HepG2 (cell line): Measurements from ENCODE around the gene ELP4. TPM values are rescaled to one million over a fixed set of nuclear protein-coding genes. Genes with fewer than 3 reads are reported as not detected.

Experiments used
- CREM ChIP-seq, 2 experiments: sonication (generic) in 1 of 2; formaldehyde crosslinking in 1 of 2; IDR thresholded peaks; 2 replicates each; pipeline versions ENCODE4 v1.4.0 to v1.6.1; 2016 to 2020; ENCODE audit warnings: antibody characterized with exemption in 1 of 2, mild to moderate bottlenecking in 1 of 2, missing genetic modification reagents in 1 of 2
- HDAC1 ChIP-seq: sonication (generic); formaldehyde crosslinking; IDR thresholded peaks from 2 replicates; pipeline ENCODE4 v1.5.1; 2020; ENCODE audit warnings: mild to moderate bottlenecking, missing genetic modification reagents
- HOXA3 ChIP-seq: sonication (generic); formaldehyde crosslinking; IDR thresholded peaks from 2 replicates; pipeline ENCODE4 v1.5.0; 2020; ENCODE audit warnings: missing genetic modification reagents
- IKZF4 ChIP-seq: sonication (generic); formaldehyde crosslinking; IDR thresholded peaks from 2 replicates; pipeline ENCODE4 v1.5.1; 2020; ENCODE audit warnings: borderline replicate concordance, mild to moderate bottlenecking, low read depth, missing genetic modification reagents; ENCODE audit errors: not compliant biosample characterization
- NAIF1 ChIP-seq: sonication (generic); formaldehyde crosslinking; IDR thresholded peaks from 2 replicates; pipeline ENCODE4 v1.5.0; 2020; ENCODE audit warnings: mild to moderate bottlenecking, missing genetic modification reagents, borderline replicate concordance
- NFKB2 ChIP-seq: sonication (generic); formaldehyde crosslinking; IDR thresholded peaks from 2 replicates; pipeline ENCODE4 v1.4.0; 2020; ENCODE audit warnings: missing genetic modification reagents, borderline replicate concordance
- PAWR ChIP-seq: sonication (generic); formaldehyde crosslinking; IDR thresholded peaks from 2 replicates; pipeline ENCODE4 v1.4.0; 2020; ENCODE audit warnings: missing genetic modification reagents, mild to moderate bottlenecking, borderline replicate concordance
- POLR2A ChIP-seq, 2 experiments: IDR thresholded peaks; 2 replicates each; pipeline ENCODE4 v1.6.1; 2011; ENCODE audit warnings: low read depth in 2 of 2, low read length in 2 of 2, mild to moderate bottlenecking in 1 of 2, moderate library complexity in 1 of 2; ENCODE audit not compliant: insufficient read depth in 1 of 2
- RARA ChIP-seq: IDR thresholded peaks from 2 replicates; pipeline ENCODE4 v1.6.1; 2016; ENCODE audit warnings: missing genetic modification reagents, missing compliant biosample characterization
- ZBTB34 ChIP-seq: sonication (generic); formaldehyde crosslinking; IDR thresholded peaks from 2 replicates; pipeline ENCODE4 v1.8.0; 2022; ENCODE audit warnings: mild to moderate bottlenecking, missing genetic modification reagents
- ZBTB38 ChIP-seq: sonication (generic); formaldehyde crosslinking; IDR thresholded peaks from 2 replicates; pipeline ENCODE4 v1.5.1; 2020; ENCODE audit warnings: mild to moderate bottlenecking, missing genetic modification reagents
- ZHX1 ChIP-seq: sonication (generic); formaldehyde crosslinking; IDR thresholded peaks from 2 replicates; pipeline ENCODE4 v1.8.1; 2022; ENCODE audit warnings: low read depth, mild to moderate bottlenecking, missing genetic modification reagents
- ZNF543 ChIP-seq: sonication (generic); formaldehyde crosslinking; IDR thresholded peaks from 2 replicates; pipeline ENCODE4 v1.4.0; 2020; ENCODE audit warnings: mild to moderate bottlenecking, missing genetic modification reagents
- ZNF563 ChIP-seq: sonication (generic); formaldehyde crosslinking; IDR thresholded peaks from 2 replicates; pipeline ENCODE4 v1.8.0; 2022; ENCODE audit warnings: mild to moderate bottlenecking, moderate library complexity, missing genetic modification reagents
- ZNF703 ChIP-seq: sonication (generic); formaldehyde crosslinking; IDR thresholded peaks from 2 replicates; pipeline ENCODE4 v1.5.1; 2020; ENCODE audit warnings: missing genetic modification reagents, mild to moderate bottlenecking, moderate library complexity, borderline replicate concordance
- ZNF839 ChIP-seq: sonication (generic); formaldehyde crosslinking; IDR thresholded peaks from 2 replicates; pipeline ENCODE4 v1.4.0; 2020; ENCODE audit warnings: missing genetic modification reagents, mild to moderate bottlenecking, borderline replicate concordance
- polyA plus RNA-seq, 8 experiments: library from polyadenylated mRNA; depleted of rRNA in 3 of 8; stranded (reverse) in 7 of 8; unstranded in 1 of 8; fragments of >200 nt; fragmentation: Illumina TruSeq in 4 of 8; extraction: Trizol in 4 of 8; gene quantifications; 2 replicates each; pipeline versions ENCODE4 v1.2.1 to v1.2.3, GENCODE V29; 2011 to 2016; ENCODE audit warnings: low read depth in 4 of 8, missing spikeins in 1 of 8, mixed read lengths in 1 of 8; ENCODE audit not compliant: insufficient read depth in 1 of 8
- total RNA-seq, 5 experiments: library from RNA; depleted of rRNA; stranded (reverse); fragments of >200 nt; fragmentation: Illumina TruSeq; extraction: Trizol; gene quantifications; 2 replicates each; pipeline ENCODE4 v1.2.3, GENCODE V29; 2016; ENCODE audit warnings: low read depth in 1 of 5
- TF ChIP-seq, protein P1 (sequence below): sonication (generic); formaldehyde crosslinking; conservative IDR thresholded peaks from 2 replicates; pipeline ENCODE4 v1.4.0; 2020; ENCODE audit warnings: missing genetic modification reagents
- TF ChIP-seq, protein P2 (sequence below): sonication (generic); formaldehyde crosslinking; IDR thresholded peaks from 2 replicates; pipeline ENCODE4 v1.5.0; 2020; ENCODE audit warnings: mild to moderate bottlenecking, missing genetic modification reagents, borderline replicate concordance

Gene ELP4
- total and polyA plus RNA-seq, 2 of the 13 experiments (the other 11 are each of a cell fraction or from before 2014, with no cell fraction given): 12.8 to 19.1 TPM

DNA sequence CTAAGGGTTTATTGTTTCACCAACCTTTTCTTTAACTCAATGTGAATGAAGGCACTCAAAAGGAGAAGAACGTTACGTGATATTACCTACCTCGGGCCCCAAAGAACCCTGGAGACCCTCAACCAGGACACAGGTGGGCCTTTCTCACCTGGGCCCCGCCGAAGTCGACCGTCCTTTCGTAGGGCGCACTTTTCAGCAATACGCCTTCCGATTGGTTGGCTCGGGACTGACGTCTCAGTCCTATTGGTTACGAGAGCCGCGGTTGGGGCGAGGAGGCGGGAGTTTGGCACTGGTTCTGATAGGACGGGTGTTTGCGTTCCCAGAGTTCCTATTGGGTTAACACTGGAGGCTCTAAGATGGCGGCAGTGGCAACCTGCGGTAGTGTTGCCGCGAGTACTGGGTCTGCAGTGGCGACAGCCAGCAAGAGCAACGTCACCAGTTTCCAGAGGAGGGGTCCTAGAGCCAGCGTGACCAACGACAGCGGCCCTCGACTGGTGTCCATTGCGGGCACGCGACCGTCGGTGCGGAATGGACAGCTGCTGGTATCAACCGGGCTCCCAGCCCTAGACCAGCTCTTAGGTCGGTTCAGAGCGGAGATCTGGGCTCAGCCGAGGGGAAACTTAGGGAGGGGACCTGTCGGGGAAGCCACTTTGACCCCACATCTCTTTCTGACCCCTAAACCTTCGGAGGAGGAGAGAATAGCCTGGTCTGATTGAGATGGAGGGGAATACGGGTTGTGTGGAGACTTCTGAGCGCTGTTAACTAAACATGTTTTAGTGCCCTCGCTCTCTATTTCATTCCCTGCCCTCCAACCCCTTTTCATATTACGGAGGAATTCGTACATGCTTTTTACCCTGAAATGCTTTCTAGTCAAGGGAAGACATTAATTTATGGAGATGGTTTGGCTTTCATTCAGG, at the start of gene ELP4, which contains the start of gene IMMP1L (continued):
- peak; percentile 95 for TF ChIP-seq ZHX1 (CRISPR knock-in tag)
- TF ChIP-seq HOXA3 (CRISPR knock-in tag): peak; percentile 99
- TF ChIP-seq ZNF563: peak; percentile 60; the same call in 1 of the 2 replicates
- no peak for TF ChIP-seq ZBTB34
- peak; percentile 71; the same call in 1 of the 2 replicates for TF ChIP-seq NAIF1 (CRISPR knock-in tag)
- 0 out of 2 replicates have a peak, but pooled peaks have one; percentile 65 for TF ChIP-seq ZNF543
- peak; percentile 88 for TF ChIP-seq IKZF4 (CRISPR knock-in tag)
- peak; percentile 74 for TF ChIP-seq HDAC1 (CRISPR knock-in tag)
- peak; percentile 80 for TF ChIP-seq CREM (IDR thresholded peaks at IDR 0.05)
- TF ChIP-seq CREM (CRISPR knock-in tag; IDR thresholded peaks at IDR 0.05): no peak
- TF ChIP-seq POLR2A (IDR thresholded peaks at IDR 0.05; ENCODE audit: insufficient read depth in 1 of 2, low read depth in 2 of 2, low read length in 2 of 2): peak; percentile 81 to 92
- peak; percentile 12; the same call in 1 of the 2 replicates for TF ChIP-seq RARA
- TF ChIP-seq NFKB2: no peak; the same call in 1 of the 2 replicates
- TF ChIP-seq PAWR (CRISPR knock-in tag): no peak
- 0 out of 2 replicates have a peak, but pooled peaks have one; percentile 56 for TF ChIP-seq ZNF703
- TF ChIP-seq, protein P1, sequence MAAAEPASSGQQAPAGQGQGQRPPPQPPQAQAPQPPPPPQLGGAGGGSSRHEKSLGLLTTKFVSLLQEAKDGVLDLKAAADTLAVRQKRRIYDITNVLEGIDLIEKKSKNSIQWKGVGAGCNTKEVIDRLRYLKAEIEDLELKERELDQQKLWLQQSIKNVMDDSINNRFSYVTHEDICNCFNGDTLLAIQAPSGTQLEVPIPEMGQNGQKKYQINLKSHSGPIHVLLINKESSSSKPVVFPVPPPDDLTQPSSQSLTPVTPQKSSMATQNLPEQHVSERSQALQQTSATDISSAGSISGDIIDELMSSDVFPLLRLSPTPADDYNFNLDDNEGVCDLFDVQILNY: peak; percentile 49; the same call in 1 of the 2 replicates
- TF ChIP-seq ZNF839 (CRISPR knock-in tag): peak; percentile 79; the same call in 1 of the 2 replicates
- peak; percentile 60; the same call in 1 of the 2 replicates for TF ChIP-seq ZBTB38 (CRISPR knock-in tag)
- TF ChIP-seq, protein P2, sequence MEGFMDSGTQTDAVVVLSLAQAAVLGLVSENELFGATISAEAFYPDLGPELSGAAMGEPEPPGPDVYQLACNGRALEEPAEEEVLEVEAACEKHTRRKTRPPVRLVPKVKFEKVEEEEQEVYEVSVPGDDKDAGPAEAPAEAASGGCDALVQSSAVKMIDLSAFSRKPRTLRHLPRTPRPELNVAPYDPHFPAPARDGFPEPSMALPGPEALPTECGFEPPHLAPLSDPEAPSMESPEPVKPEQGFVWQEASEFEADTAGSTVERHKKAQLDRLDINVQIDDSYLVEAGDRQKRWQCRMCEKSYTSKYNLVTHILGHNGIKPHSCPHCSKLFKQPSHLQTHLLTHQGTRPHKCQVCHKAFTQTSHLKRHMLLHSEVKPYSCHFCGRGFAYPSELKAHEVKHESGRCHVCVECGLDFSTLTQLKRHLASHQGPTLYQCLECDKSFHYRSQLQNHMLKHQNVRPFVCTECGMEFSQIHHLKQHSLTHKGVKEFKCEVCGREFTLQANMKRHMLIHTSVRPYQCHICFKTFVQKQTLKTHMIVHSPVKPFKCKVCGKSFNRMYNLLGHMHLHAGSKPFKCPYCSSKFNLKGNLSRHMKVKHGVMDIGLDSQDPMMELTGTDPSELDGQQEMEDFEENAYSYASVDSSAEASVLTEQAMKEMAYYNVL (CRISPR knock-in tag): peak; percentile 82; the same call in 1 of the 2 replicates
